H9 (cell line): ENCODE results near the gene SOWAHC. TPM values are rescaled to one million over a fixed set of nuclear protein-coding genes. Genes with fewer than 3 reads are reported as not detected.

Experiments
- DNase-seq: peaks from one replicate; pipeline ENCODE4 v3.0.0-alpha.2; 2017
- H2AFZ ChIP-seq: one replicate; pipeline ENCODE4 v1.6.1; 2013; ENCODE audit warnings: mild to moderate bottlenecking, low read length, control low read depth, moderate library complexity
- H2AK5ac ChIP-seq: 2 replicates; pipeline ENCODE4 v1.6.1; 2013; ENCODE audit warnings: low read length, control low read depth, mixed read lengths; ENCODE audit not compliant: insufficient read length
- H2BK120ac ChIP-seq: one replicate; pipeline ENCODE4 v1.6.1; 2013; ENCODE audit warnings: low read depth, mild to moderate bottlenecking, low read length, control low read depth, inconsistent platforms; ENCODE audit not compliant: poor library complexity, severe bottlenecking
- H2BK12ac ChIP-seq: 2 replicates; pipeline ENCODE4 v1.6.1; 2013; ENCODE audit warnings: low read length, control low read depth, mixed read lengths, low read depth; ENCODE audit not compliant: insufficient read length
- H2BK15ac ChIP-seq: 2 replicates; pipeline ENCODE4 v1.6.1; 2013; ENCODE audit warnings: low read depth, low read length, control low read depth
- H2BK20ac ChIP-seq: one replicate; pipeline ENCODE4 v1.6.1; 2013; ENCODE audit warnings: low read depth, mild to moderate bottlenecking, low read length, control low read depth, inconsistent platforms; ENCODE audit not compliant: poor library complexity, severe bottlenecking
- H2BK5ac ChIP-seq: 2 replicates; pipeline ENCODE4 v1.6.1; 2013; ENCODE audit warnings: low read length, control low read depth, mixed read lengths; ENCODE audit not compliant: insufficient read length
- H3K14ac ChIP-seq: 2 replicates; pipeline ENCODE4 v1.6.1; 2013; ENCODE audit warnings: low read length, control low read depth; ENCODE audit not compliant: insufficient read depth
- H3K18ac ChIP-seq: 2 replicates; pipeline ENCODE4 v1.6.1; 2013; ENCODE audit warnings: low read depth, mild to moderate bottlenecking, mixed read lengths, low read length, control low read depth; ENCODE audit not compliant: insufficient read length
- H3K23ac ChIP-seq: 2 replicates; pipeline ENCODE4 v1.6.1; 2013; ENCODE audit warnings: low read length, control low read depth, mixed read lengths, low read depth; ENCODE audit not compliant: insufficient read length
- H3K23me2 ChIP-seq: 2 replicates; pipeline ENCODE4 v1.6.1; 2013; ENCODE audit warnings: low read depth, mild to moderate bottlenecking, mixed read lengths, low read length, control low read depth; ENCODE audit not compliant: insufficient read length, poor library complexity, severe bottlenecking
- H3K27ac ChIP-seq: 2 replicates; pipeline ENCODE4 v1.5.1; 2013; ENCODE audit warnings: low read length, control low read depth, mixed read lengths, low read depth; ENCODE audit not compliant: insufficient read length
- H3K27me3 ChIP-seq: 2 replicates; pipeline ENCODE4 v1.6.1; 2013; ENCODE audit warnings: low read length, control low read depth, inconsistent platforms; ENCODE audit not compliant: insufficient read depth
- H3K4ac ChIP-seq: 2 replicates; pipeline ENCODE4 v1.6.1; 2013; ENCODE audit warnings: low read depth, mild to moderate bottlenecking, control low read depth, inconsistent platforms, low read length, moderate library complexity
- H3K4me1 ChIP-seq: 2 replicates; pipeline ENCODE4 v1.6.1; 2013; ENCODE audit warnings: low read length, control low read depth, inconsistent platforms; ENCODE audit not compliant: insufficient read depth
- H3K4me2 ChIP-seq: 2 replicates; pipeline ENCODE4 v1.6.1; 2013; ENCODE audit warnings: low read length, control low read depth, mixed read lengths; ENCODE audit not compliant: insufficient read length, insufficient read depth
- H3K56ac ChIP-seq: 2 replicates; pipeline ENCODE4 v1.6.1; 2013; ENCODE audit warnings: low read depth, mild to moderate bottlenecking, mixed read lengths, low read length, control low read depth; ENCODE audit not compliant: insufficient read length
- H3K79me1 ChIP-seq: 2 replicates; pipeline ENCODE4 v1.6.1; 2013; ENCODE audit warnings: low read depth, mild to moderate bottlenecking, moderate library complexity, low read length, control low read depth, inconsistent platforms; ENCODE audit not compliant: insufficient read depth, poor library complexity, severe bottlenecking
- H3K79me2 ChIP-seq: 2 replicates; pipeline ENCODE4 v1.6.1; 2013; ENCODE audit warnings: low read length, control low read depth, inconsistent platforms; ENCODE audit not compliant: insufficient read depth
- H3K9ac ChIP-seq: 2 replicates; pipeline ENCODE4 v1.6.1; 2013; ENCODE audit warnings: low read length, control low read depth, mixed read lengths; ENCODE audit not compliant: insufficient read length; ENCODE audit errors: extremely low read depth
- H3K9me3 ChIP-seq: one replicate; pipeline ENCODE4 v1.6.1; 2013; ENCODE audit warnings: low read depth, low read length, inconsistent platforms; ENCODE audit not compliant: control insufficient read depth
- H3T11ph ChIP-seq: one replicate; pipeline ENCODE4 v1.6.1; 2013; ENCODE audit warnings: mild to moderate bottlenecking, low read length, control low read depth, inconsistent platforms
- H4K20me1 ChIP-seq: one replicate; pipeline ENCODE4 v1.6.1; 2013; ENCODE audit not compliant: control insufficient read depth, insufficient read length, insufficient read depth
- H4K5ac ChIP-seq: 2 replicates; pipeline ENCODE4 v1.6.1; 2013; ENCODE audit warnings: low read depth, mild to moderate bottlenecking, mixed read lengths, low read length, control low read depth; ENCODE audit not compliant: insufficient read length
- H4K8ac ChIP-seq: replicated peaks from 2 replicates; pipeline ENCODE4 v1.6.1; 2013; ENCODE audit warnings: low read length, control low read depth, mixed read lengths, low read depth; ENCODE audit not compliant: insufficient read length
- H4K91ac ChIP-seq: 2 replicates; pipeline ENCODE4 v1.6.1; 2013; ENCODE audit warnings: low read depth, mild to moderate bottlenecking, moderate library complexity, mixed read lengths, low read length, control low read depth; ENCODE audit not compliant: insufficient read length
- H3K27ac Mint-ChIP-seq, 3 experiments: 2 replicates in 2 of 3; 3 replicates in 1 of 3; pipeline ENCODE4 v1.8.0; 2020 to 2021; ENCODE audit warnings: mixed read lengths in 3 of 3, mild to moderate bottlenecking in 1 of 3, moderate library complexity in 1 of 3
- H3K27me3 Mint-ChIP-seq: 2 replicates; pipeline ENCODE4 v1.8.0; 2021; ENCODE audit warnings: low read depth, mild to moderate bottlenecking, moderate library complexity, mixed read lengths
- H3K36me3 Mint-ChIP-seq, 3 experiments: 2 replicates in 2 of 3; 3 replicates in 1 of 3; pipeline ENCODE4 v1.8.0; 2020 to 2021; ENCODE audit warnings: low read depth in 3 of 3, mixed read lengths in 3 of 3; ENCODE audit not compliant: insufficient read depth in 1 of 3
- H3K4me1 Mint-ChIP-seq, 2 experiments: 2 replicates each; pipeline ENCODE4 v1.8.0; 2020; ENCODE audit warnings: mixed read lengths in 2 of 2
- H3K4me3 Mint-ChIP-seq, 2 experiments: 2 replicates in 1 of 2; 3 replicates in 1 of 2; pipeline ENCODE4 v1.8.0; 2020 to 2021; ENCODE audit warnings: mild to moderate bottlenecking in 2 of 2, mixed read lengths in 2 of 2, moderate library complexity in 1 of 2
- H3K9me3 Mint-ChIP-seq, 2 experiments: 2 replicates in 1 of 2; 3 replicates in 1 of 2; pipeline ENCODE4 v1.8.0; 2020; ENCODE audit warnings: mild to moderate bottlenecking in 2 of 2, mixed read lengths in 2 of 2, moderate library complexity in 1 of 2
- CTCF ChIP-seq: fragments of 200-600 bp; sonication (generic); conservative IDR thresholded peaks from 3 replicates; pipeline ENCODE4 v1.8.0; 2021; ENCODE audit warnings: antibody characterized with exemption, mild to moderate bottlenecking
- total RNA-seq: library from RNA; stranded (reverse); gene quantifications from 2 replicates; pipeline ENCODE4 v1.2.1, GENCODE V29; 2021

Gene SOWAHC
- total RNA-seq, 1 experiment from 2014 or later: 20.1 TPM

- Mint-ChIP-seq H3K9me3 (no peaks in the 10 kb centered on the region; a peak in 1 of 5 replicates), H3K27me3 (peaks cover 2% of the 10 kb centered on the region; the same call in 1 of the 2 replicates), H3K27ac (no peak overlapping the region), H3K4me3 (no peak overlapping the region), H3K4me1 (peaks cover 12 to 13% of the 10 kb centered on the region in 2 experiments), H3K36me3 (no peaks in the 10 kb centered on the region)
- Histone ChIP-seq H3T11ph (no peak overlapping the region), H3K27me3 (no peaks in the 10 kb centered on the region), H2AK5ac (no peak overlapping the region), H4K91ac (no peak overlapping the region), H3K56ac (no peak overlapping the region), H4K8ac (no peak overlapping the region), H2AFZ (no peak overlapping the region), H3K27ac (no peak overlapping the region), H3K9ac (no peak overlapping the region), H3K23me2 (no peaks in the 10 kb centered on the region), H3K18ac (no peak overlapping the region), H2BK12ac (no peak overlapping the region), H3K4me1 (peaks cover 4% of the 10 kb centered on the region; the same call in 1 of the 2 replicates), H2BK15ac (no peak overlapping the region), H3K23ac (no peak overlapping the region), H2BK5ac (no peak overlapping the region), H2BK120ac (no peak overlapping the region), H3K79me2 (no peaks in the 10 kb centered on the region), H4K5ac (no peak overlapping the region), H2BK20ac (no peak overlapping the region), H3K14ac (no peak overlapping the region), H3K4me2 (no peak overlapping the region), H4K20me1 (no peaks in the 10 kb centered on the region), H3K79me1 (no peaks in the 10 kb centered on the region), H3K4ac (no peak overlapping the region), H3K9me3 (no peaks in the 10 kb centered on the region)
- no peak for DNase-seq
- peak; percentile 50; the same call in 2 of the 3 replicates for TF ChIP-seq CTCF
These were observed 48.7 kb downstream of the SOWAHC start for GRCh38 chr2:109662889-109663288.
